Activated CD8-positive, alpha-beta memory T cell treated with anti-CD3 and anti-CD28 coated beads for 36 hours (primary cell): ENCODE data around the gene TMEM221. TPM values are rescaled to one million over a fixed set of nuclear protein-coding genes. Genes with fewer than 3 reads are reported as not detected.

Experiments used
- CTCF ChIA-PET: fragments of 350-600 bp; sonication (Branson Sonifier 250); formaldehyde crosslinking; loops from one replicate; lab custom pipeline; 2021; ENCODE audit warnings: antibody characterized with exemption; lab: Charles Lee
- POLR2A ChIA-PET: fragments of 350-600 bp; sonication (Branson Sonifier 250); formaldehyde crosslinking; loops from one replicate; lab custom pipeline; 2021; ENCODE audit warnings: antibody characterized with exemption; lab: Charles Lee
- total RNA-seq, 2 experiments: library from RNA; stranded (reverse); gene quantifications; one replicate each; pipeline ENCODE4 v1.2.3, GENCODE V29; 2021

TMEM221 gene
- total RNA-seq, 2 experiments from 2014 or later: not detected

DNA sequence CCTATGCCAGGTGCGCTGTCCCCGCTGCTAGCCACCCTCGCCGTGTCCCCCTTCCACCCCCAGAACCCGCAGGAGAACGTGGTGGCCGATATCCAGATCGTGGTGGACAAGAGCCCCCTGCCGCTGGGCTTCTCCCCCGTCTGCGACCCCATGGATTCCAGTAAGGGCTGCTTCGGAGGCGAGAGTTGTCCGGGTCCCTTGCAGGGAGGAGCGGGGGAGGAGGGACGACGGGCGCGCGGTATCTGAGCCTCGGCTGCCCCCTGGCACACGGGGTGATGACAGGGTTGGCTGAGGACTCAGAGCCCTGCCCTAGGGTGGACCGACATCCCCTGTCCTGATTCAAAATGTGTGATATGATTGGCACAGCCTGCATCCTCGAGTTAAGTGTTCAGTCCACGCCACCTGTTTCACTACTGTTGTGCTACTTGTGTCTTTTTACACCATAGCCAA, 28.0 kb downstream of the TMEM221 start:
- POLR2A ChIA-PET: interaction anchor here (0.6 kb wide), 1 partner anchor 38 kb away, joined by 3 read pairs; no protein-coding TSS in a partner anchor
- CTCF ChIA-PET: no interaction called here

DNA sequence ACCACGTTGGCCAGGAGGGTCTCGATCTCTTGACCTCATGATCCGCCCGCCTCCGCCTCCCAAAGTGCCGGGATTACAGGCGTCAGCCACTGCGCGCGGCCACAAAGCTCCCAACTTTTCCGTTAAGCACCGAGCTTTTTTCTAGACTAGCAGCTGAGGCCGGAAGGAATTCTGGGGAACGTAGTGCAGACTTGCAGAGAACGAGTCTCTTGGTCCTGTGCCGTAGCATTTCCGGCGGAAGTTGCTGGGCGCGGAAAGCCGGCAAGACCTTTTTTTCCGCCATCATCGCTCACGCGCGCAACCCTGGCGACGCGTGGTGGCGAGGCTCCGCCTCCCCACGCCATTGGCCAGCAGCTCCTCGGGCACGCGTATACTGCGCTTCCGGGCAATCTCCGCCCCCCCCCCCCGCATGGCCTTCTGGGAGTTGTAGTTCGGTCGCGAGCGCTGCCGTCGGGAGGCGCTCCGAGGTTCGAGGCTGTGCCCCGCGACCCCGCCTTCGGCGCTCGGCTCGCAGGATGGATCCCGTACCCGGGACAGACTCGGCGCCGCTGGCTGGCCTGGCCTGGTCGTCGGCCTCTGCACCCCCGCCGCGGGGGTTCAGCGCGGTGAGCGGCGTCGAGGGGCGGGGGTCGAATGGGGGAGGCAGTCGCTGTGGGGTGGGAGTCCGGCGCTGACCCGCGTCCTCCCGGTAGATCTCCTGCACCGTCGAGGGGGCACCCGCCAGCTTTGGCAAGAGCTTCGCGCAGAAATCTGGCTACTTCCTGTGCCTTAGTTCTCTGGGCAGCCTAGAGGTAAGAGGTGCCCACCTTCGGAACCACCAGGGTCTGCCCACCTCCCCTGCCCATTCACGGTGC, 28.6 kb downstream of the TMEM221 start, which contains the start of gene MVB12A:
MVB12A (plus strand) TSS at position 427 of the 854 bp plus-strand sequence; CDS start at position 516, 89 bp downstream.
- CTCF ChIA-PET: interaction anchor here (0.5 to 1.3 kb wide), 5 partner anchors 11 to 152 kb away, joined by 3 read pairs; partner anchors contain the start of gene BABAM1
- POLR2A ChIA-PET: interaction anchor here (0.5 to 1.1 kb wide), 6 partner anchors 10 to 204 kb away, joined by 3 to 5 read pairs (median 3); partner anchors contain the start of gene USE1

DNA sequence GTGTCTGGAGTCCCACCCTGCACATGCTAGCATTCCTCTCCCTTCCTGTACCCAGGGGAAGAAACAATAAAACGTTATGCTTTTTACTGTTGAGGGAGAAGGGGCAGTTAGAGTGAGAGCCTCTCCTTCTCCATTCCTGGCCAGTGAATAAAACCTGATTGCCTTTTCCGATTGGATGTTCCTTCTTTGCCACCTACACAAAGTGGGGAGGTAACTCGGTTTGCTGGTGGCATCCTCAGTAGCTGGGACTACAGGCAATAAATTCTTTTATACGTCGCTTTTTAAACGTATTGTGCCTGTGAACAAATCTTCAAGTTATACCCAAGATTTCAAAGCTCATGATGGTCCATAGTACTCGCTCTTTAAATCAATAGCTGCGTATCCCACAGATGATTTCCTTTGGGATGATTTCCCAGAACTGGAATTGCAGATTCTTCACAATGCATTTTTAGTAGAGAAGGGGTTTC, 29.3 kb downstream of the TMEM221 start:
- POLR2A ChIA-PET: interaction anchor here (0.5 to 1.1 kb wide), 6 partner anchors 11 to 204 kb away, joined by 3 to 5 read pairs (median 3); partner anchors contain the start of gene USE1
- CTCF ChIA-PET: interaction anchor here (1.0 to 1.3 kb wide), 4 partner anchors 10 to 152 kb away, joined by 3 read pairs; partner anchors contain the start of gene BABAM1

DNA sequence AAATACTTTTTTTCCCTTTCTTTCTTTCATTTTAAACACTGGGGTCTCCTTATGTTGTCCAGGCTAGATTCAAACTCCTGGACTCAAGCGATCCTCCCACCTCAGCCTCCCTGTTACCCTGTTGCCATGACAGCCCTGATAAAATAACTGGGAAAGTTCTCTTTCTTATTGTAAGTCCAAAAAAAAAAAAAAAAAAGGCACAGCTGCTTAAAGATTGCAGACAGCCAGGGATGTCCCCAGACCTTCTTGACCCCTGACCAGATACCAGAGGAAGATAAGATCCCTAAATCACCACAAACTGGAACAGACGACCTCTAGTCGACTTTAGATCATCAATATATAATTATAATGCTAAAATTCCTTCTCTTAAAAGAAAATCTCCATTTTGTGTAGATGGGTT, 29.8 kb downstream of the TMEM221 start:
- CTCF ChIA-PET: interaction anchor here (1.0 to 1.3 kb wide), 2 partner anchors 10 to 78 kb away, joined by 3 read pairs; no protein-coding TSS in a partner anchor
- POLR2A ChIA-PET: interaction anchor here (0.6 to 1.1 kb wide), 2 partner anchors 83 to 203 kb away, joined by 3 read pairs; partner anchors contain the start of gene USE1

DNA sequence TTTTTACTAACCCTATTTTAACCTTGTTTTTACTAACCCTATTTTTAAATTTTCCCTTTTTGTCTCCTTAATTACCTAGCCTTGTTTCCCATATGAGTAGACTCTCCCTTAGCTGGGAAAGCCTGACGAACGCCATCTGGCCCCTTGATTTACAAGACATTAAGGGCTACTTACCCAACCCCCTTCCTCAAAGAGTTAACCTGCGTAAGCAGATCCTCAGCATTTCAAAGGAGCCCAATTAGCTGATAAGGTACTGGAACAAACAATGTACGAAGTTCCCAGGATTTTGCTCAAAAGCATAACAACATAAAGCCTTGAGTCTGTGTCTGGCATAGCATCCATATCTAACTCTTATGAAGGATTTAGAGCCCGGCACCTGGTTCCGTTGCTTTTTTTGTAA, 33.3 kb downstream of the TMEM221 start:
- CTCF ChIA-PET: interaction anchor here (1.2 kb wide), 1 partner anchor 327 kb away, joined by 3 read pairs; no protein-coding TSS in a partner anchor

DNA sequence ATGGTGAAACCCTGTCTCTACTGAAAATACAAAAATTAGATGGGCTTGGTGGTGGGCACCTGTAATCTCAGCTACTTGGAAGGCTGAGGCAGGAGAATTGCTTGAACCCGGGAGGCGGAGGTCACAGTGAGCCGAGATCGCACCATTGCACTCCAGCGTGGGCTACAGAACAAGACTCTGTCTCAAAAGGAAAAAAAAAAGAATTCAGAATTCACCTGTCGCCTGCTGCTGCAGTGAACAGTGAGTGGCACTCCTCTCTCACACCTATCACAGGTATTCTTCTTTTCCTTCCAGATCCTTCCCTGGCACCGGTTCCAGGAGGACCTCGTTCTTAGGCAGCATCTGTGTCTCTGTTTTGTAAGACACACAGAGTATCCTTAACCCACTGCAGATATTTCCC, 34.4 kb downstream of the TMEM221 start:
- POLR2A ChIA-PET: no interaction called here

More for the DNA sequence above, 33.3 kb downstream of the TMEM221 start:
- POLR2A ChIA-PET: no interaction called here

DNA sequence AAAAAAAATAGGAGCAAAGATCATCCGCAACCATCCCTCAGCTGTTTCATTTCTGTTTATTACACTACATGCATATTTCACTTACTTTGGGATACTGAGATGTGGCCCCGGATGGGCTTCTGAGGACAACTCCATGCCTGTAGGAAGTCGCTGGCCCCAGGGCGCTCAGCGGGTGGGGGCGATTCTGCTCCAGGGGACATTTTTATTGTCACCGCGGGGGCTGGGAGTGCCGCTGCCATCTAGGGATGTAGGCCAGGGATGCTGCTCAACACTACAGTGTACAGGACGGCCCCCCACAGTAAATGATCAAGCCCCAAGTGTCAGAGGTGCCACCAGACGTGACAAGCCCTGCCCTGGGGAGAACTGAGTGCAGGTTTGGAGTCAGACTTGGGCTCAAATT, 36.7 kb downstream of the TMEM221 start:
- ChIA-PET POLR2A (no interaction called here), CTCF (interaction anchor here (1.0 kb wide), 1 partner anchor 12 kb away, joined by 5 read pairs; no protein-coding TSS in a partner anchor)

More for the DNA sequence above, 34.4 kb downstream of the TMEM221 start:
- CTCF ChIA-PET: no interaction called here

DNA sequence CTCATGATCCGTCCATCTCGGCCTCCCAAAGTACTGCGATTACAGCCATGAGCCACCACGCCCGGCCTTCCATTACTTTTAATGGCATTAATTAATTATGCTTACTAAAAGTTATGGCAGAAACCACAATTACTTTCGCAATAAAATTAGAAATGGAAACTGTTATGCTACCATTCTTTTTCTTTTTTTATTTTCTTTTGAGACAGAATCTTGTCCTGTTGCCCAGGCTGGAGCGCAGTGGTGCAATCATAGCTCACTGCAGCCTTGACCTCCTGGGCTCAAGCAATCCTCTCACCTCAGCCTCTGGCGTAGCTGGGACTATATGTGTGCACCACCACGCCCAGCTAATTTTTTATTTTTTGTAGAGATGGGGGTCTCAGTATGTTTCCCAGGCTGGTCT, 38.5 kb downstream of the TMEM221 start:
- ChIA-PET POLR2A (no interaction called here), CTCF (no interaction called here)

DNA sequence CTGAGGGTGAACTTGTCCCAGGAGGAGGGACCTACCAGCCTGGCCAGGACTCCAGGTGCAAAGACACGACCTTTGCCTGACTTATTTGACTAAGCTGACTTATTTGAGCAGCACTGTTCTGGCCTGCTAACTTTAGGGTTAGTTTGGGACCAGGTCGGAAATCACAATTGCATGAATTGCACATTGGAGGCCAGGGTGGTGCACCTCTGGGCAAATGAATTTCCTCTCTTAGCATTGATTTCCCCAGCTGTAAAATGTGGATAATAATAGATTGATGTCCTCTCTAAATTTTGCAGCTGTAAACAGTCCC, 41.6 kb downstream of the TMEM221 start:
- ChIA-PET POLR2A (interaction anchor here (1.4 kb wide), 1 partner anchor 13 kb away, joined by 5 read pairs; the partner anchor contains the start of gene MVB12A), CTCF (interaction anchor here (1.5 to 2.1 kb wide), 2 partner anchors 20 to 23 kb away, joined by 5 to 8 read pairs; no protein-coding TSS in a partner anchor)

DNA sequence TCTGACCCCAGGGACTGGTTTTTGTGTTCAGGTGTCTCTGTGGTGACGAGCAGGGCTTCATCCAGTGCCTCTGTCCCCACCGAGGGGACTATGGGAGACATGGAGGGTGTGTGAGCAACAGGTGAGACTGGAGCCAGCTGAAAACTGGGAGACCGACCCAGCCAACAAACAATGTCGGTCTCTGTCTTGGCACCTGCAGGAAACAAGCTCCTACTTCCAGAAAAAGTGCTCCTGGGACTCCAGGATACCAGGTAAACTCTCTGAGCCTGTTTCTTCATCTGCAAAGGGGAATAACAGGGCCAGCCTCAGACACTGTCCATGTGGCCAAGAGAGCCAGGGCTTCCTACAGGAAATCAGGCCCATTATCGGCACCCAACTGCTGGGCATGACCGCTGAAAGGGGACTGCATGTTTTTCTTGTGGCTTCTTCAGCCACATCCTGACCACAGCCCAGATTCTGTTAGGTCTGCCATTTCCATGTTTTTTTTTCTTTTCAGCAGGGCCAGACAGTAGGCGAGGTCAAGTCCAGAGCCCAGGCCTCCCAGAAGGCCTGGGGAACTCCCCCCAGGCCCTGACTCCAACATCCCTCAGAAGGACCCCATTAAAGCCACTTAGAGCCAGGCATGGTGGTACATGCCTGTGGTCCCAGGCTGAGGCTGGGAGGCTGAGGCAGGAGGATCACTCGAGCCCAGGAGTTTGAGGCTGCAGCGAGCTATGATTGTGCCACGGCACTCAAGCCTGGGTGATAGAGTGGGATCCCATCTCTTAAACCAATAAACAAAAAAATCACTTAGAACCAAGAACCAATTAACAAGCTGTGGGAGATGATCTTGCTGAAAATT, 42.2 kb downstream of the TMEM221 start:
- ChIA-PET CTCF (interaction anchor here (1.0 to 2.1 kb wide), 5 partner anchors 14 to 90 kb away, joined by 3 to 8 read pairs (median 5); no protein-coding TSS in a partner anchor), POLR2A (interaction anchor here (0.5 to 1.4 kb wide), 6 partner anchors 11 to 441 kb away, joined by 3 to 5 read pairs (median 4); partner anchors contain the start of gene MVB12A)

DNA sequence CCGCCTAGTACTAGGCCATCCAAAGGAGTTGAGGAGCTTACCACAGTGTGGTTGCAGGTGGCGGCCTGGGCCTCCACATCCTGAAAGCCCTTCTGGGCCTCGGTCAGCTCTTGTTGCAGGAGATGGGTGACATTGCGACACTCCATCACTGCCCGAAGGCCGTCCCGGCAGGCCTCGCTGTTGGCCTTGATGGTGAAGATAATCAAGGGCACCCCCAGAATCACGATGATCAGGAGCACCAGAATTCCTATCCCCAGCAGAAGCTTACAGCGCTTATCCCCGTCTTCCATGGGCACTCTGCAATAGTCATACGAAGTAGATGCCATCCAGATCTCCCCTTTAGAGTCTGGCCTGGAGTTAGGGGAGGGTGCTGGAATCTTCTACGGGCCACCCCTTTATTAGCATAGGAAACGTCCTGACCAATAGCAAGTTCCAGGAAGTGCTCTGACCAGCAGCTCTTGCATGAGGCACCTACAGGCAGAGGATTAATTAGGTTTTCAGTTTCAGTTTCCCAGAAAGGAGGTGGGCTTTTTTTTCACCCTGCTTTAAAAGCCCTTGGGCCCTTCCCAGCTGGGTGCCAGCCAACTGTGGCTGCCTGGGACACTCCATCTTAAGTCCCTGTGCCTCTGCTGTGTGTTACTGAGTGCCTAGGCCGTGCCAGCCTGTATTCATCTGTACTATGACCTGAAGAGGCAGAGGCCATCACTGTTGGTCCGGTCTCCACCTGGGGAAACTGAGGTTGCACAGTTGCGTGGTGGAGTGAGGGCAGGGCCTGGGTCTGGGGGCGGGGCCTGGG, 43.0 kb downstream of the TMEM221 start, which contains the start of gene BST2:
BST2 (minus strand) TSS at position 381 of the 796 bp plus-strand sequence; CDS start at position 326, 55 bp downstream.
- ChIA-PET CTCF (interaction anchor here (0.6 to 2.1 kb wide), 6 partner anchors 14 to 465 kb away, joined by 3 to 8 read pairs (median 4); no protein-coding TSS in a partner anchor), POLR2A (interaction anchor here (0.5 to 1.4 kb wide), 7 partner anchors 10 to 619 kb away, joined by 3 to 12 read pairs (median 3); partner anchors contain the start of gene MVB12A)

DNA sequence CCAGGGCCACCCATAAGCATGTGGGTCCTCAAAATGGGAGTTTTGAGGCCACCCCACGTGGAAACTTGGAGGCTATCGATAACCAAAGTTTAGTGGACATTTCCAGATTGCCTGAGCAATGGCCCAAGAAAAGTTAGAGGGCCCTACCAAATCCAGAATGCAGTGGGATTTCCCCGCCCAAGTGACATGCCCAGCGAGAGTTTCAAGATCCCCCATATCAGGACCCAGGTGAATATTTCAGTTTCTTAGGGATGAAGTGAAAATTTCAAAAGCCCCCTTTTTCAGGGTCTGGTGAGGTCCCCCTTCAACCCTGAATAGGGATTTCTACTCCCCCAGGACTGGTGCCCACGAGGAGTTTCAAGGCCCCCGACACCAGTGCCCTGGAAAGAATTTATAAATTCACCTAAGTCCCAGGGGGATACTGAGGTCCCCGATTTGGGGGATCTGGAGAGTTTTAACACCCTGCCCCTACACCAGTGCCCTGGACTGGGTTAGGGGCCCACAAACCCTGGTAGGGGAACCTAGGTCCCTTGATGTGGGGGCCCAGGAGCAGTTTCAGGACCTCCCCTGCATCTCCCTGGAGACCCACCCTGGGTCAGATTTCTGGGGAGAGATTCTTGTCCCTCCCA, 43.7 kb downstream of the TMEM221 start:
- ChIA-PET CTCF (interaction anchor here (1.0 to 2.1 kb wide), 5 partner anchors 13 to 91 kb away, joined by 3 to 8 read pairs (median 5); no protein-coding TSS in a partner anchor), POLR2A (interaction anchor here (0.6 to 0.9 kb wide), 2 partner anchors 138 to 618 kb away, joined by 3 read pairs; no protein-coding TSS in a partner anchor)

DNA sequence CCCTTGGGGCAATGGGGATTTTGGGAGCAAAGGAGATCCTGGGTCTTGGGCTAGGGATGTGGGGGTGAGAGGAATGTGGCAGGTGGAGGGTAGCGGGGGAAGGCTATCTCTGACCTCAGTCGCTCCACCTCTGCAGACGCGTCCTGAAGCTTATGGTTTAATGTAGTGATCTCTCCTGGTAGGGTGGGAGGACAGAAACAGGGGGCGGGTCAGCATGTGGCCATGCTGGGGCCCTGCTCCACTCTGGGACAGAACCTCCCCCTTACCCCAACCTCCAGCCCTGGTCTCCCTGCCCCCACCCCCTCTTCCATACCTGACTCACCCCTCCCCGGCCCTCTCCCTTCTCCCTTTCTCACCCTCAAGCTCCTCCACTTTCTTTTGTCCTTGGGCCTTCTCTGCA, 44.5 kb downstream of the TMEM221 start:
- CTCF ChIA-PET: interaction anchor here (1.1 kb wide), 1 partner anchor 18 kb away, joined by 5 read pairs; no protein-coding TSS in a partner anchor
- POLR2A ChIA-PET: interaction anchor here (0.6 kb wide), 1 partner anchor 61 kb away, joined by 6 read pairs; no protein-coding TSS in a partner anchor

DNA sequence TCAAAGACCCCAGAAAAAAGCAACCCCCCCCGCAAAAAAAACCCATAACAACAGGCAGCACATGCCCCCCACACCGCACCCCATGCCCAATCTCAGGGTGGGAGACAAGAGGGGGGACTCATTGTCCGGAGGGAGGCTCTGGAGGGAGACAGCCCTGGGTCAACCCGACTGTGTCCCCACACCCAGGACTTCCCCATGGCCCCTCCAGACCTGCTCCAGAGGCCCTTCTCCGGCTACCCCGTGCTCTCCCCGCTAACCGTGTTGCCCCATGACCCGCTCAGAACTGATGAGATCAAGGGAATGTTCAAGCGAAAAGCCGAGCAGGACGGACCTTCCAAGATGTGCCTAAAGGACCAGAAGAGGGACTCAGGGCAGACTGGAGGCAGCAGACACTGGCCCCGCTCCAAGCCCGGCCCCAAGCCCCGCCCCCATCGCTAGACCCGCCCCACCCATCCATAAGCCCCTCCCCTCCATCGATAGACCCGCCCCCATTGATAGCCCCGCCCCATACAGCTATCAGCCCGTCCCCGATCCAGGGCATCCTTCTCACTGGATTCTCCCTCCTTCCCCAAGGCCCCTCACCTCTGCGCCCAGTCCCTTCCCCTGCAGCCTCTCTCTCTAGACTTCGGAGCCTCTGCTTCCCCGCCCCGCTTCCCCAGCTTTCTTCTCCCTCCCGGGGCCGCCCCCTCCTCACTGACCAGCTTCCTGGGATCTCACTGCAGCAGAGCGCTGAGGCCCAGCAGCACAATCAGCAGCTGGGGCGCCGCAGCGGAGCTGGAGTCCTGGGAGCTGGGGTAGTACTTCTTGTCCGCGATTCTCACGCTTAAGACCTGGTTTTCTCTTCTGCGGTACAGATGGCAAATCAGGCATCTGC, 45.2 kb downstream of the TMEM221 start:
- CTCF ChIA-PET: interaction anchor here (1.1 kb wide), 1 partner anchor 17 kb away, joined by 5 read pairs; no protein-coding TSS in a partner anchor
- POLR2A ChIA-PET: no interaction called here

DNA sequence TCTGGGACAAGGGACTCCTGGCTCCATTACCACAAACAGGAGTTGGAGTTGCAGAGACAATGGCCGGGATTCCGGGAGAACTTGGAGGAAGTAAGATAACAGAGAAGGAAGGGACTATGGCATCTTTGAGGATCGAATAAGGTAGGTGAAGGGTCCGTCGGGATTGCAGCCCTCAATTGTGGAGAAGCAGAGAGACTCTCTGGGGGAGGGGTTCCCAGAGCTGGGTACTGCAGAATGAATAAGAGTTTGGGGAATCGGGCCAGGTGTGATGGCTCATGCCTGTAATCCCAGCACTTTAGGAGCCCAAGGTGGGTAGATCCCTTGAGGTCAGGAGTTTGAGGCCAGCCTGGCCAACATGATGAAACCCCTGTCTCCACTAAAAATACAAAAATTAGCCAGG, 46.8 kb downstream of the TMEM221 start:
- CTCF ChIA-PET: interaction anchor here (0.7 kb wide), 2 partner anchors 131 to 204 kb away, joined by 3 to 5 read pairs; no protein-coding TSS in a partner anchor

More for the DNA sequence above, 46.8 kb downstream of the TMEM221 start:
- POLR2A ChIA-PET: no interaction called here
